HG03342 (cell line): ENCODE results near the gene SRSF11.

Experiments
- ATAC-seq: cut with Tn5 transposase; IDR thresholded peaks from one replicate; pipeline ENCODE4 v1.9.1; 2021; ENCODE audit warnings: mild to moderate bottlenecking, moderate library complexity; ENCODE audit not compliant: unreplicated experiment

The SRSF11 gene

DNA sequence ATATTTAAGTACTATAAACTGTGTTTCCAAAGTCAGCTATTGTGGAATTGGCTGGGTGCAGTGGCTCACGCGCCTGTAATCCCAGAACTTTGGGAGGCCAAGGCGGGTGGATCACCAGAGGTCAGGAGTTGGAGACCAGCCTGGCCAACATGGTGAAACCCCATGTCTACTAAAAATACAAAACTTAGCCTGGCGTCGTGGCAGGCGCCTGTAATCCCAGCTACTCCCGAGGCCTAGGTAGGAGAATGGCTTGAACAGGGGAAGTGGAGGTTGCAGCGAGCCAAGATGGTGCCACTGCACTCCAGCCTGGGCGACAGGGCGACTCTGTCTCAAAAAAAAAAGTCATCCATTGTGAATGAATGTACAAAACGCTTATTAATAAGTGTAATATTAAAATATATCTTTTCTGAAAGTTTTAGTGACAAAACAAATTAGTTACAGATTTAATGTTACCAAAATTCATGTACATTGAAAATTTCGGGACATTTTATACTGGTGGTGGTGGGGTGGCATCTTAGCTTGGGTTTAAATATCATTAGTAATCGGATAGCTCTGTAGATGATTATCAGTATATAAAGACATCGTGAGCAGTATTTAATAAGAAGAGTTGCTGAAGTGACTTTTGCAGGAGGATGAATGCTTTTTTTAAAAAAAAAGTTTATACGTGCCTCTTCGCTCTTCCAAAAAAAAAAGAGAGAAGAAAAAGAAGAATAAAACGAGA, 503 bp upstream of the SRSF11 start:
- ATAC-seq, result peak; percentile 6

DNA sequence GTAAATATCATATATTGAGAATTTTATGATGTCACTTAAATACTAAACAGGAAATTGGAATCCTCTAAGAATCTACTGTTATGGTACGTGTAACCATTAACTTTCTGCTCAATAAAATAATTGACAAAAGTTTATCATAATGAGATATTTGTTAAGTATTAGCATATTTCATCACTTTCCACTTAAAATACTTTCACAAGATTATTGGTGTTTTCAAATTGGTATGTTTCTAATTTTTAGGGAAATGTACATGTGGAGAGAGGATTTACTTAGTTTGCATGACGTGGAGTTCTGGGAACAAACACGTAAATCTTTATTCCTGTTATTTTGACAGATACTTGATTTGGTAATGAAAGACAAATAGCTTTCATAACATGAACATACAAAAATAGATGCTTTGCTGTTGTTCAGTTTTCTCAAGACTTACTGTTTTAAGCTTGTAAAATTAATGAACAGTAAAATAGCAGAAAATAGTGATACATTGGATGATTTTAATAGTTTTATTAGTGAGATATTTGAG, 1.6 kb downstream of the SRSF11 start:
- no peak for ATAC-seq

DNA sequence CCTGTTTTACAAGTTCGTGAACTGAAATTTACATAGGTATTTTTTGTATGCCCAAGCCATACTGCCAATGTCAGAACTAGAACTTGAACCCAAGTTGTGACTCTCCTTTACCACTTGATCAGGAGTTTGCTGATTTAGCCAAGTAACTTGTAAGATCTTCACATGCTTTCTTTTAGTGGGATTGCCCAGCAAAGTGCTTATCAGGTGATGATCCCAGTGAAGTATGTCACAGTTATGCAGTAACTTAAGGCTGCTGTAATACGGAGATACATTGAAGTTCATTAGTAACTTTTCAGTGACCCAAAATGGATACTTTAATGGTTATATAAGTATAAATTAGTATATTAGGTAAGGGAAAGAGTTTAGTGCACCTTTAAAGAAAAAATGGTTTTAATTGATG, 3.8 kb downstream of the SRSF11 start:
- no peak for ATAC-seq

DNA sequence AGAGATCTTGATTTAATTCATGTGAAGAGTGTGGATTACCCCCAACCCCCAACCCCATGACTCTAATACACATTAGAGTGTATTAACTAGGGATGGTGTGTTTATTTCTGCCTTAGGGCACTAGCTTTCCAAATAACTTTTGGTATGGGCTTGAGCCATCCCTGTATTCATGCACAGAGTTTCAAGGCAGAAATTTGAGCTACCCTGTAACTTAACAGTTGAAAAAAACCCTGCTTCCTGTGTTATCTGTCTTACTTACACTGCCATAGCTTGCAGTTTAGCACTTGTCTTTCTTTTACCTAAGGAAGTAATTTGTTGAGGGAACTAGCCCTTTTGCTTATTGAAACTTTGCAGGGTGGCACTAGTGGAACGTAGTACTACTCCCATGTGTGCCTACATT, 6.3 kb downstream of the SRSF11 start:
- ATAC-seq, result no peak

DNA sequence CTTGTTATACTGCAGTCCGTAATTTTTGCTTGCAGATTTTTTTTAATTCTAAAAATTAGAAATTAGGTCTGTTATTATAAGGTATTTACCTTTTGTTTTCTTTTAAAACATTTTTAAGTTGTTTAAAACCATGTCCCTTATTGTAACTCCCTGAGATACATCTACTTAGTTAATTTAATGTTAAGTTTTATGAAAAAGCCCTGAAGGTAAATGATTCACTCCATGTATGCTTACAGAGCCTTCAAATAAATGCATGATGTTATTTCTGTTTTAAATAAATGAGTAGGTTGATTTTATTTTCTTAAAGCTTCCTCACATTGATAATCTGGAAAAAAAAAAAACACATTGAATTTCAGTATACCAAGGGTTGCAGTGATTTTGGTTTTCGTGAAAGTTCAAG, 7.5 kb downstream of the SRSF11 start:
- ATAC-seq, result no peak

DNA sequence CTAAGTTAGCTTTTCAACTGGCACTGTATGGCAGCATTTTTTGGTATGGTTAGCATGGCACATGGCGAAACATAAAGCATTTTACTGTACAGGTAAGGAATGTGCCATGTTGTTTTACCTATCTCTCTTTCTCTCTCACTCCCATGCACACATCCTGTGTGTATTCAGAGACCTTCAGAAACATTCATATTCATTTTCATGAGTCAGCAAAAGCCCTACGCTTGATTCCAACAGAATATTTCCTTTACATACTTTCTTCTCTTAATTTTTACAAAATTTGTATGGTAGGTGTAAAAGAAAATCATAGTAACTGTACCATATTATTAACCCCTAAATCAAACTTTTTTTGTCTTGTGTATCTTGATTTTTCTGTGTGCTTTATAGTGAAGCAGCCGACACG, 10.3 kb downstream of the SRSF11 start:
- ATAC-seq, result no peak

DNA sequence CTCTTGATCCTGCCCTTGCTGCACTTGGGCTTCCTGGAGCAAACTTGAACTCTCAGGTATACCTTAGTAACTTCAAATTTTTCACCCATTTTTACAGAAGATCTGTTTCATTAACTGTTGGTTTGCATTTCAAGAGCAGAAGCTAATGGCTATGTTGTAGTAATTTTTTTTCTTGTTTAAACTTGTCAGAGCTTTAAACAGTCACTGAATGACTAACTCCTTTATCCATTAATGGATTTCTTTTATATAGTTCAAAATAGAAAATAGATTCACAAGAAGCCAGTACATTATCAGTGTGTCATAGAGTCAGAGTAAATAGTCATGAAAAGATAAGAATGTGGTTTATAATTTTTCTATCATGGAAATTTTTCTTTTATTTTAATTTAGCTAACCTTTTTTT, 13.6 kb downstream of the SRSF11 start:
- ATAC-seq, result no peak

DNA sequence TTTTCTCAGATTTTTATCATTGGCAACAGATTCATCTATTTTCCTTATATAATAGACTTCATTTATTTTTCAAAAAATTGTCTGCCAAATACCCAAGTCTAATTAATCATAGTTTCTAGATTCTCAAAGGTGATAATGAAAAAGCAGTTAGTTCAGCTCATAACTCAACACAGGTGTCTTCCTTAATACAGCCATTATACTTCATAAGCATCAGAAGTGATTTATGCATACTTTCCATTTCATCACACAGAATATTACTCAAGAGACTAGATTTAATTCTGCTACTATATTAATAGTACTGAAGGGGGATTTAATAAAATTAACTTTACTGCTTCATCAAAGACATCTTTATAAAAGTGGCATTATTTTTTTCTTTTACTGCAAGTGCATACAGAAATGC, 18.8 kb downstream of the SRSF11 start:
- ATAC-seq, result no peak

DNA sequence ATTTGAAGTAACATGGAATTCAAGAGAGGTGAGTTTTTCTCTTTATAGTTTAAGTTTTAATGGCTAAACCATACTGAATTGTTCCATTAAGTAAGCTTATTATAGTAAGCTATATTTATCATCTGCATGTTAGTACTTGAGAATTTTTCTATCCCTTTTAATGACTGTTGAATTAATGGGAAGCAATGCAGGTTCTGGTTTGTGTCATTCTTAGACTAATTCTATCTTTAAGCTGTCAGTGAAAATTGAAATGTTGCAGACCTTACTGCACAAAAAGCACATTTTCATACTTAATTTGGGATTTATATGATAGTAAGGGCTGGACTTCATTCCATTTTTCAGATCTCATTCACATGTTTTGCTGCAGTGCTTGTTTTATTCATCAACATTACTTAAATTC, 25.9 kb downstream of the SRSF11 start:
- no peak for ATAC-seq

DNA sequence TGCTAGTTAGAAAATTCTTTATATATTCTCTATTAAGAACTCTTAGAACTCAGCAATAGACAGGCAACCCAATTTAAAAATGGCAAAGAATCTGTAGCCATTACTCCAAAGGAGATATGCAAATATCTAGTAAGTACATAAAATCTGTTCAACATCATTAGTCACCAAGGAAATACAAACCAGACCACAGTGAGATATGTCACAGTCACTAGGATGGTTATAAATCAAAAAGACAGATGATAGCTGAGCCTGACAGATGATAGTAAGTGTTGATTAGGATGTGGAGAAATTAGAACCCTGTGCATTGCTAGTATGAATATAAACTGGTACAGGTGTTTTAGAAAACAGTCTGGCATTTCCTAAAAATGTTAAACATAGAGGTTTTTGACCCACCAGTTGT, 26.6 kb downstream of the SRSF11 start:
- no peak for ATAC-seq

DNA sequence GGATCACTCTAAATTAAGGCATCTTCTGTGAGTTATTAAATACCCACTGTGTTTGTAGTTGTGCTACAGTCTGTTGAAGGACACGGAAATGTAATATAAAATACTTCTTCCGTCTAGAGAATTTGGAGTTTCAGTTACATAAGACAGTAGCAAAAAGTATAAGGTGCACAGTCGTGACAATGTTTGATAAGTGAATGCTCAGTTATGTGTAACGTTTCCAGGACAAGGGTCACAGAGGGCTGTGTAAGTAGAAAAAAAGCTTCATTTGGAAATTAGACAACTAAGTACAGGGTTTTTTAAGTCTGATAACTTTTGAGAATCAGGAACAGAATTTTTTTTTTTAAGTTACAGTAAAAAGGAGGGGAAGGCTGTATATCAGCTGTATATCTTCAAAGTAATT, 27.5 kb downstream of the SRSF11 start:
- ATAC-seq, result no peak

DNA sequence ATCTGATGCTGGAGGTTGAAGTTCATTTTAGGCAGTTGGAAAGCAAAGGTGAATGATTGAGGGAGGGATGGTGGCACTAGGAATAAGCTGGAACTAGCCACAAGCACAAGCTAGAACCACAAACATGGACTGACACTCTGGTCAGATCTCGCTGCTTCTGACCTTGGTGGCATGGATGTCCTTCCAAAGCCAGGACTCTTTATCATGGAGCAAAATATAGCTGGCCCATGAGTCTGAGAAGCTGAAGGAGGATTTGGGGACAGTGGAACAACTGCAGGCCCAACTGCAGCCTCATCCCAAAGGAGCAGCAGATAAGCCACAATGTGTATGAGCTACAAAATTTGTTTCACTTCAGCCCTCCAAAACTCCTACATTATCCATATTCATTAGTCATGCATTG, 35.5 kb downstream of the SRSF11 start:
- ATAC-seq, result no peak

DNA sequence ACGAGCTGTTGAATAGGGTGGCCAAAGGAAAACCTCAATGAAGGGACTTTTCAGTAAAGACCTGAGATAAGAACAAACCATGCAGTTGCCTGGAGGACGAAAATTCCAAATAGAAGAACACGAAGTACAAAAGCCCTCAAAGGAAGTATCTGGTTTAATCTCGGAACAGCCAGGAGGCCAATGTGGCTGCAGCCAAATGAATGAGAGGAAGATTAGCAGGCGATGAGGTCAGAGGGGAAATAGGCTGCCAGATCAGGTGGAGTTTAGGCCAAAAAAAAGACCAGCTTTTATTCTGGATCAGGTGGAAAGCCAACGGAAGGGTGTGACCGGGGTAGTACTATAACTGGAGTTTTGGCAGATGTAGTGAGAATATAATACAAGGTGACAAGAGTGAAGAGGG, 43.7 kb downstream of the SRSF11 start:
- no peak for ATAC-seq

DNA sequence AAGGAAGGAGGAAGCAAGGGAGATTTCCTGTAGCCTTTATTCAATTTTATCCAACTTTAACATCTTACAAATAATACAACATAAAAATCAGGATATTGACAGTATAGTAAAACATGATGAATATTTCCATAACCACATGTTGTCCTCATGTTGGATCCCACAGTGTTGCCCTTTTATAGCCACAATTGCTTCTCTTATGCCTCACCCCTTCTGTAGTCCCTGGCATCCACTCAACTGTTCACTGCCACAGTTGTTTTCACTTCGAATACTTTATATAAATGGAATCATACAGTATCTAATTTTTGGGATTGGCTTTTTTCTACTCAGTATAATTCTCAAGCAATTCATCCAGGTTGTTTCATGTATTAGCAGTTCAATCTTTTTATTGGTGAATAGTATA, 44.8 kb downstream of the SRSF11 start:
- no peak for ATAC-seq

DNA sequence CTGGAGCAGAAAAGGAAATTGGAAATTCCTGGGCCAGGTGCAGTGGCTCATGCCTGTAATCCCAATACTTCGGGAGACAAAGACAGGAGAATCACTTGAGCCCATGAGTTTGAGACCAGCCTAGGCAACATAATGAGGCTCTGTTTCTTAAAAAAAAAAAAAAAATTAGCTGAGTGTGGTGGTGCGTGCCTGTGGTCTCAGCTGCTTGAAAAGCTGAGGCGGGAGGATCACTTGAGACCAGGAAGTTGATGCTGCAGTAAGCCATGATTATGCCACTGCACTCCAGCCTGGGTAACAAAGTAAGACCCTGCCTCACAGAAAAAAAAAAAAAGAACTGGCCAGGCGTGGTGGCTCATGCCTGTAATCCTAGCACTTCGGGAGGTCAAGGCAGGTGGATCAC, 56.7 kb downstream of the SRSF11 start:
- ATAC-seq, result no peak

DNA sequence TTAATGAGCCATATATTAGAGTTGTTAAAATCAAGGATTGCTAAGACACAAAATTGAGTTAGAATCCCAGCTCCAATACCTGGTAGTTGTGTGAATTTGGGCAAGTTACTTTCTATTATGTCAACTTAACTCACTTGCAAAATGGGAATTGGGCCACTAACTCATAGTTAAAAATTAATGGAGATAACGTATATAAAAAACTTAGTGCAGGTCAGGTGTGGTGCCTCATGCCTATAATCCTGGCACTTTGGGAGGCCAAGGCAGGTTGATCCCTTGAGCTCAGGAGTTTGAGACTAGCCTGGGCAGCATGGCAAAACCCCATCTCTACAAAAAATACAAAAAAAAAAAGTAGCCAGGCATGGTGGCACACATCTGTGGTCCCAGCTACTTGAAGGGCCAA, 57.5 kb downstream of the SRSF11 start:
- no peak for ATAC-seq

DNA sequence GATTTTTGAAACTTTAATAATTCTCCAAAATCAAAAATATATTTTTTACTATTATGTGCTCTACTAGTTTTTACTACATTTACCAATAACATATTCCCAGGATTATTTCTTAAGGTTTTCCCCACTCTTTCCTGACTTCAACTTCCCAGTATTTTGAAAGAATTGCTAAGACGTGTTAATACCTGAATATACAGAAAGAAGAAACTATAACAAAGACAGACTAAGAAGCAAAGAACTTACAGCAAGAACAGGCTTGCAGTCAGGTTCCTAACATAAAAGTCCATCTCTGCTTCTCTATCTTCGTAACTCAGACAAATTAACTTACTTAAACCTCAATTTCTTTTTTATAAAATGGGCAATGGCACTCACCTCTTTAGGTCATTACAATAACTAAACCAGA, 63.2 kb downstream of the SRSF11 start:
- ATAC-seq, result no peak

DNA sequence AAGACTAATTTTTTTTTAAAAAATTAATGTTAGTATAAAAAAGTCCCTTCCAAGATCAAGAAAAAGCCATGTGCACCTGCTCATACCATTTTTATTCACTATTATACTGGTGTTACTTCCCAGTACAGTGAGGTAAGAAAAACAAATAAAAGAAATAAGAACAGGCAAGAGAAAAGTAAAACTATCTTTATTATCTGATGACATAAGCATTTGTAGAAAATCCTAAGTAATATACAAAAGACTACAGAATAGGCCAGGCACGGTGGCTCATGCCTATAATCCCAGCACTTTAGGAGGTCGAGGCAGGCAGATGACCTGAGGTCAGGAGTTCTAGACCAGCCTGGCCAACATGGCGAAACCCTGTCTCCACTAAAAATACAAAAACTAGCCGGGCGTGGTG, 65.3 kb downstream of the SRSF11 start:
- ATAC-seq, result no peak

DNA sequence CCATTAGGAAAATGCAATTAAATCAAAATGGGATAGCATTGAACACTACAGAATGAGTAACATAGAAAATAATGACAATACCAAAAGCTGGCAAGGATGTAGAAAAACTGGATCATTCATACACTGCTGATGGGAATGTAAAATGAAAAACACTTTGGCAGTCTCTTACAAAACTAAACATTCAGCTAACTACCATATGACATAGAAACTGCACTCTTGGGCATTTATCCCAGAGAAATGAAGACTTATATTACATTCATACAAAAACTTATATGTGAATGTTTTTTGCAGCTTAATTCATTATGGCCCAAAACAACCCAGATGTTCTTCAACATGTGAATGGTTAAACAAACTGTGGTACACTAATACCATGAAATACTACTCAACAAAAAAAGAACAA, 67.0 kb downstream of the SRSF11 start:
- ATAC-seq, result no peak

DNA sequence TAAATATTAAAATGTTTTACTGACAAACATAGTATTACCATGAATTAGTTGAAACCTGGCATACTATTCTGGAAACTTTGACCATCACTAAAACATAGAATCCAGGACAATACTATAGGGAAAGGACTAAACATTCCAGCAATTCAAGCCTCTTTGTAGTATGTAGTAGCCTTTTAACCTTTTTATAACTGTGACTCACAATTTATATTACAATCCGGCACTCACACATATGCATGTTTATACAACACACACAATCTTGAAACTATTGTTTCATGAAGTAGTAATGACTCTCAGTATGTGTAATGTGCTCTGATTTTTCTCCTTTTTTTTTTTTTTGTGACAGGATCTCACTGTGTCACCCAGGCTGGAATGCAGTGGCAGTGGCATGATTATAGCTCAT, 69.0 kb downstream of the SRSF11 start:
- ATAC-seq, result no peak

DNA sequence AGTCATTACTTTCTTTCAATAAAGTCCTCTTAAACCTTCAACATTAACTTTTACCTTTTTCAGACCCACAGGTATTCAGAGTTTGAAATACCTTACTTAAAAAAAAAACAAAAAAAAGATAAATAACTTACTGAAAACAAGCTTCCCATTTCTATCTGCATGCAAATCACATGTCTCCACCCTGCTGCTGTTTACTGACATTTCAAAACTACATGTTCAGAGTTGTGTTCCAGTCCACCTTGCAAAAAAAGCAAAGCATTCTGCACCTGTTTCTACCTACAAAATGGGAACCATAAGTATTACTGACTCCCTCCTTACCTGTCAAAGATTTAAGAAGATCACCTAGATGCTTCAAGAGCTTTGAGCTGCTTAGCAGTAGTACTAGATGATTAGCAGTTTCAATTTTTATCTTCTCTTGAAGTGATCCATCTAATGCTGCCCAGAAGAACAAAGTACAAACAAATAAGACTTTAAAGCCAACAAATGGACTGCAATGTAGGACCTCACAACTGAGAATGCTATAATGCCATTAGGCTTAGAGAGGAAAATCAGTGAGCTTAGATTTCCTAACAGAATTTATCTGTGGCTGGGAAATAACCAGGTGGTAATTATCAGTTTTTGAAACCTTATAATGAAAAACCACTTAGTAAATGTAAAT, 72.1 kb downstream of the SRSF11 start:
- no peak for ATAC-seq

DNA sequence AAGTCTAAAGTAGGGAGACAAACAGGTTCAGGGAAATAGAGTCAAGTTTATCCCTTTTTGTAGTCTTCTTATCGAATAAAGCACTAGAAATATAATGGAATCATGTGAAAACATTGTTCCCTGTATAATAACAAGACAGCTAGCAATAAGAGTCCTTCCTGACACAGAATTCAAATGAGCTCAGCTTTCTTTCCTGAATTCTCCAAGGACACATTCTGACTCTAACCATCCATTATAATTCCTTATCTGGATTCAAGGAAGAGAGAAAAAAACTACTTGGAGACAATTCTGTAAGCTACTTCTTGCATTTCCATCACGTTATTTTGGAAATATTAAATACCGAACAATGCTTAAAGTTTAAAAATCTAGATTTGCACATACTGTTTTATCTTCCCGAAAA, 74.6 kb downstream of the SRSF11 start:
- ATAC-seq, result no peak

DNA sequence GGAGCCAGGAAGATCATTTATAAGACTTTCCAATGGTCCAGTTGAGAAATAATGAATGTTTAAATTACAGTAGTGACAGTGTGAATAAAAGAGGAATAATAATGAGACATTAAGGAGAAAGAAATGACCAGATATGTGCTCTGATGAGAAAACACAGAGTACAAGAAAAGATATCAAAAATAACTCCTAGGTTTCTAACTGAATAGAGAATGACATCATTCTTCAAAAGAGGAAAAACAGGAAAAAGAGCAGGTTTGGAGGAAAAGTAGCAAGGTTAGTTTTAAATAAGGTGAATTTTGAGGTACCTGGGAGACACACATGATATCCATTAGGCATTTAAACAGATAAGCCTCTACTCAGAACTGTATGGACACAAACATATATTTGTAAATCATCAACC, 78.3 kb downstream of the SRSF11 start:
- no peak for ATAC-seq
